NCI-H1105 (cell line): Measurements from ENCODE around the gene MGLL.
"Not testable (repeated sequence)": the region's sequence is repeated elsewhere in the genome, so short reads cannot be mapped to it uniquely, and the experiment has no call there.

Experiments
- DNase-seq: peaks from one replicate; lab custom pipeline; 2025; lab: John Stamatoyannopoulos, UW

Gene MGLL

DNA sequence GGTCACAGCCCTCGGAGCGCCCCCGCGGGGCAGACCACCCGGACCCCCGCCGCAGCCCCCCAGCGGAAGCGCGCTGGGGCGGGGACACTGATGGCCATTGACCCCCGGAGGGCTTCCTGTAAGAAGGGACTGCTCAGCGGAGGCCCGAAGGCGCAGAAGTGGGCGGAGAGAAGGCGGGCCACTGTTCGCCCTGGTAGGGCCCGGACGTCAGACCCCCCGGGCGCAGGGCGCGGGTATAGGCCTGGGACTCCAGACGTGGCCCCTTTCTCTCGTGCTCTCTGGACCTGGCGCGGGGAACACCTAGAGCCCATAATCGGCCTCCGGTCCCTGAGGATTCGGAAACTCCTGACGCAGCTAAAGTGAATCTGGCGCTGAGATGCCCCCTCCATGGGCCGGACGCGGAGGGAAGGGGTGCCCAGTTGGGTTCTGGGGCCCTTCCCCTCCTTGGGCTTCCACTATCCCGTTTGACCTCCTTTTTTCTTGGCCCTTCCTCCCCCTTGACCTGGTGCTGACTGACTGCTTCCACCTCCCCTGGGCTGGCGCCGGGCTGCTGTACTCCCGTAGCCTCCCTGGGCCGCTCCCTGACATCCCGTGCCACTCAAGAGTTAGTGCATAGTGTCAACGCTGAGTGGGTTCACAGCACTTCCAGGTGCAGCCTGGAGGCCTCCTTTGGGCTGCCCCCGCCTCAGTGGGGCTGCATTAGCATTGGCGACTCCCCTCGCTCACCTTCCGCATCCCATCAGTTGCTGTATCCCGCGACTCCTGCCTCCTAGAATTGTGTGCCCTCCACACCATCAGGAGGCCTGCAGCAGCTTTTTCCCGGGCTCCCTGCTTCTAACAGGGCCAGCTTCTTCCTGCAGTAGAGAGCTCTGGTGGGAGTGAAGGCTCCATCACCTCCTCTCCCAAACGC is 148.9 kb downstream of the MGLL start:
- peak; percentile 25 for DNase-seq

- peak; percentile 88 for DNase-seq
These were observed 149.7 kb downstream of the MGLL start, which contains the start of gene ABTB1 for GRCh38 chr3:127672429-127673190. Gene ABTB1 (plus strand): TSS chr3:127672952. CDS start chr3:127673026, 74 bp downstream.

DNA sequence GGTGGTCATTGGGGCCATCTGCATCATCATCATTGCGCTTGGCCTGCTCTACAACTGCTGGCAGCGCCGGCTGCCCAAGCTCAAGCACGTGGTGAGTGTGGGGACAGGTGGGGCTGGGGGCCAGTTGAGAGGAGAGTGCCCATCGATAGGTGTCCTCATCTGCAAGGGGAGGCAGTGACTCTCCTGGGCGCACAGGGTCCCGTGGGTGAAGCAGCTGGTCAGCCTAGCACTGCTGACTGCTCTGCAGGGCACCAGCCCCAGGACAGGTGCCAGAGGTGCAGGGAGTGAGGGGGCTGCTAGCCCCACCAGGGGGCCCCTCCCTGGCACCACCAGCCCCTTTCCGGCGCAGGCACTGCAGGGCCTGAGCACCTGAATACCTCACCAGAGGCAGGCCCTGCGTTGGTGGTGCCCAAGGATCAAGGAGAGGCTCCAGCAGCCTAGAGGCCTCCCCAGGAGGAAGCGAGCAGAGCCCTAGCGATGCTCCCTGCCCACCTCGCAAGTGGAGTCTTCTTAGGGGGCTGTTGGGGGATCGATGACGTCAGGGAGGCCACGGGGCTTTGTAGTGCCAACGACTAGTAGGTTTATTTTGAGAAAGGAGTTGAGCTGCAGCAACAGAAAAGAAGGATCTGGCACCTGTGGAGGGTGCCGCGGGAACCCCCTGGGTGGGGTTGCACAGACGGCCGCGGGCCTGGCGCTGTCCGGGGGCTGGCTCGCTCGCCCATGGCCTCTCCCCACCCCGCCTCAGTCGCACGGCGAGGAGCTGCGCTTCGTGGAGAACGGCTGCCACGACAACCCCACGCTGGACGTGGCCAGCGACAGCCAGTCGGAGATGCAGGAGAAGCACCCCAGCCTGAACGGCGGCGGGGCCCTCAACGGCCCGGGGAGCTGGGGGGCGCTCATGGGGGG is 150.5 kb downstream of the MGLL start:
- peak; percentile 26 for DNase-seq

DNA sequence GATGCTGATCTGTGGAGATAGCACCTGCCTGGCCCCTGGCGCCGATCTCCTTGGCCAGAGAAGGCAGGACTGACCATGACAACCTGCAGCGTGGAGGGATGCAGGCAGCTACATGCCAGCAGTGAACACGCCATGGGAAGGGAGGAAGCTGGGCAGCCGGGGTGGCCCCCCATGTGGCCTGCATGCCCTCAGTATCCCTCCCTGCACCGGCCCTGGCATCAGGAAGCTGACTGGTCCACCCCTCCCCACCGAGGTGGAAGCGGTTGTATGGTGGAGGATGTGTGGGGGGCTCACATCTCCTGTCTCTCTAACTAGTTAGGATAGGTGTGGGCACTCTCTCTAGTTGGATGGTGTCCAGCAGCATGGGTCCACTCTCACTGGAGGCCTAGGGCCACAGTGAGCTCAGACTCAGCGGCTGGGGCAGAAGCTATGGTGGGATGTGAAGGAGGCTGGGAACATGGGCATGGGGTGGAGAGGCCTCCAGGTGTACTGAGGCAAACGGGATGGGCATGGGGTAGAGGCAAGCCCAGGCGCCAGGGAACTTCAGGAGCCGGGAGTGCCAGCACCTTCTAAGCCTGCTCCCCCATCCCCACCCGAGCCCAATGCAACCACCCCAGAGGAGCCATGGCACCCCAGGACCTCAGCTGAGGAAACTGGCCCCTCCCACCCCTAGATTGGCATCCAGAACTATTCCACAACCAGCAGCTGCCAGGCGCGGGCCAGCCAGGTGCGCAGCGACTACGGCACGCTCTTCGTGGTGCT is 151.4 kb downstream of the MGLL start:
- no peak for DNase-seq

- no peak for DNase-seq
These were observed 152.1 kb downstream of the MGLL start for GRCh38 chr3:127670229-127670559.

DNA sequence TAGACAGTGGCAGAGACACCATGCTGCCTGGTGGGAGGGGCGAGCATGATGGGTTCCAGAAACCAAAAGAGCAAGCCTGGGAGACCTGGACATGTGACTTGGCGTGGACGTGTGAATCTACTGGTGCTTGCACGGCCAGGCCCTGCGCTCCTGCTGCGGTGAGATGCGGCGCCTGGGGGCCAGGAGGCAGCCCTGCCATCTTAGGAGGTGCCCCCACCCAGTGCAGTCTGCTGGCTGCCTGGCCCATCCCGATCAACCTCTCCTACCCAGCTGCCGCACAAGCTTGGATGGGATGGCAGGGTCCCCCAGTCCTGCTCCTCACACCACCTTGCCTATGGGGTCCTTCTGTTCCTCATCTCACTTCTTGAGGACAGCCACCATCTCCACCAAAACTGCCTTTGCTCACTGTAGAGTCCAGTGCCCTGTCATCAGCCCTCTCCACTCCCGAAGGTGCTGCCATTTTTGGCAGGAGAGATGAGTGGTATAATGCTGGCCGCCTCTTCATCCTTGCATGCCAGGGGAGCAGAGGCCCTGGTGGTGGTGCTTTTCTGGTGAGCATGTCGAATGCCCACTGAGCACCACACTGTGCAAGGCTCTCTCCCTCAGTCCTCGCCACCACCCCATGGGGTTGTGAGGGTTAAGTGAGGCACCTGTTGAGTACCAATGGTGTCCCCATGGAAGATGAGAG is 152.6 kb downstream of the MGLL start:
- DNase-seq, result no peak

DNA sequence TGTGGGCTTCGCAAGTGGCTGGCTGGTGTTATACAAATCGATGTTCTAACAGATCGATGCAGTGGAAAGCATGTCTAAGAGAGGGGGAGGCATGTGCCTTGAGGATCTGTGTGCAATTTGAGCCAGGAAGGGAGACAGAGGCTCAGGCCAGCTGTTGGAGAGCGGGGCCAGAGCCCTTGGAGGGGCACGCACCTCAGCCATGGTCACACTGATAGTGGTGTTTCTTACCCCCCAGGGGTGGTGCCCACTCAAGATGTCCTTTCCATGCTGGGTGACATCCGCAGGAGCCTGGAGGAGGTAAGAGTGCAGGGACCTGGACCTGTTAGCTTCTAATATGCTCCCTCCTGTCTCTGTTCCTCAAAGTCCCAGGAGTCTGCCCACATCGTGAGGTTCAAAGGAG is 153.4 kb downstream of the MGLL start:
- DNase-seq, result no peak

DNA sequence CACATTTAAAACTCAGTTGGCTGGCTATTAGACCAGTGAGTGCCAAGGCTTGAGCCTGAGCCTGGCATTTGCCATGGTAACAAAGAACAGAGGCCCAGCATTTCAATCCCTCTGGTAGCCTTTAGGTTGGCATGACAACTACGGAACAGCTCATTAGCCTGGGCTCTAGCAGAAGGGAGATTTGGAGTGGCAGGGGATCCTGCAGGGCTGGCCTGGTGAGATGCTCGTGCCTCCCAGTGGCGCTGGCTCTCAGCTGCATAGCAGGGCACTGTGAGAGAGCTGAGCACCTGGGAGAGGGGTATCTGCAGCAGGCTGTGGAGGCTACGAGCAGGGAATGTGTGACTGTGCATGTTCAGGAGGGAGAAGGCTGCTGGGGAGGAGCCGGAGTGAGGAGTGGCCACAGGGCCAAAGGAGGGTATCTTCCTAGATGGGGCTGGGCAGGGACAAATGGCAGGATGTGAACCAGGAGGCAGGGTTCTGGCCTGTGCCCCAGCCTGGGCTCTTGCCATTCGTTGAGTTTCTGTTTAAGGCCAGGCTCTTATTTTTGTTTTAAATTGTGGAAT is 155.1 kb downstream of the MGLL start:
- DNase-seq, result no peak

GRCh38 chr3:127666676-127667075 is 155.6 kb downstream of the MGLL start:
- no peak for DNase-seq

DNA sequence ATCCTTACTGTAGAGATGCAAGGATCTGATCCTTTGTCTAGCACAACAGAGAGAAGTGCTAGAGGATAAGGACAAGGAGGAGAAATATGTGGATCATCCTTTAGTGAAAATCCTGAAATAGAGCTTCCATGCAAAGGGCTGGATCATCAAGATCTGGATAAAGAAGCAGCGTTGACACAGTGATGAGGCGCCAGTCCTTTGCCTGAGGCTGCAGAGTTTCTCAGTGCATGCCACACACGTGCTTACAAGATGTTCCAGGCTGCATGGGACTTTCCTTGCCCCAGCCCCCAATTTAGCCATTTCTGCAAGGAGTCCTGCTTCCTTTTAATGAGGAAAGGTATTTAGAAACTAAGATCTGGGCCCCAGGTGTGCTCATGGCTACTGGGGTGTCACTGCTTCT is 156.7 kb downstream of the MGLL start:
- no peak for DNase-seq

- no peak for DNase-seq
These were observed 157.2 kb downstream of the MGLL start for GRCh38 chr3:127665165-127665564.

- DNase-seq, result no peak
These were observed 159.2 kb downstream of the MGLL start for GRCh38 chr3:127663151-127663550.

DNA sequence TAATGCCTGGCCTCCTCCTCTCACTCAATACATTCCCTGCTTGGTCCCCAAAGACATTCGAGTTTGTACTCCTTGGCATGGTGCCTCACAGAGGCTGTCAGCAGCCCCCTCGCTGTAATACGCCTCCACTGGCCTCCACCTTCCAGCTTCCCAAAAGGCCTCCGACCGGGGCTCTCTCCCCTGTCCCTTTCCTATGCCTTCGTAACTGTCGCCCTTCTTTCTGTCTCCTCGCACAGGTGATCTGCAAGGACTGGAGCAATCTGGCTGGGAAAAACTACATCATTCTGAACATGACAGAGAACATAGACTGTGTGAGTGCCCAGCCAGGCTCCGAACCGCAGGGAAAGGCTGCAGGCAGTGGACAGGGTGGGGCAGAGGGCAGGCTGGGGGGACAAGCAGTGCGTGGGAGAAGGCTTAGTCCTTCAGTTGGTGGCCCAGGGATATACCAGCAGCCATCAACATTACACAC is 160.3 kb downstream of the MGLL start:
- DNase-seq, result no peak

- no peak for DNase-seq
These were observed 160.7 kb downstream of the MGLL start for GRCh38 chr3:127661600-127661999.

DNA sequence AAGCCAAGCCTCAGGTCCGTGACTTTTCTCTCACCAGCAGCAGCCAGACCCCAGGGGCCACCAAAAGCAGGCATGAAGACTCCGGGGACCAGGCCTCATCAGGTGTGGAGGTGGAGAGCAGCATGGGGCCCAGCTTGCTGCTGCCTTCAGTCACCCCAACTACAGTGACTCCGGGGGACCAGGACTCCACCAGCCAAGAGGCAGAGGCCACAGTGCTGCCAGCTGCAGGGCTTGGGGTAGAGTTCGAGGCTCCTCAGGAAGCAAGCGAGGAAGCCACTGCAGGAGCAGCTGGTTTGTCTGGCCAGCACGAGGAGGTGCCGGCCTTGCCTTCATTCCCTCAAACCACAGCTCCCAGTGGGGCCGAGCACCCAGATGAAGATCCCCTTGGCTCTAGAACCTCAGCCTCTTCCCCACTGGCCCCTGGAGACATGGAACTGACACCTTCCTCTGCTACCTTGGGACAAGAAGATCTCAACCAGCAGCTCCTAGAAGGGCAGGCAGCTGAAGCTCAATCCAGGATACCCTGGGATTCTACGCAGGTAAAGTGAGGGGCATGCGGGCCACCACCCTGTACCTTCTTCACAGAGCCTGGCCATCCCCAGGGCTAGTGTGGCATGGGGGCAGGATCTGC is 161.6 kb downstream of the MGLL start:
- no peak for DNase-seq

DNA sequence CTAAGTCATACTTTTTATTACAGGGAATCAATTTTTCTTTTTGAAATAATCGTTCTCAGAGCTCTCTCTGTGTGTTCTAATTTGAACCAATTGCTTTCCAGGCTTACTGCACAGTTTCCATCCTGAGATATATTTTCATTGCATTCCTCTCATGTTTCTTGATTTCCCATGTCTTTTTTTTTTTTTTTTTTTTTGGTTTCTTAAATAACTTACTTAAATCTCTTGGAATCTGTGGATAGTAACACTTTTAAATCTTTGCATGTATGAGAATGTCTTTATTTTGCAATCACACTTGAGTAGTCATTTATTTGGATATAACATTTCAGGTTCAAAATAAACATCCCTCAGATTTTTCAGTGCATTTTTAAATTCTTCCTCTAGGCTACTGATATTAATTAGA is 164.1 kb downstream of the MGLL start:
- DNase-seq, result no peak

GRCh38 chr3:127656906-127657305 is 165.4 kb downstream of the MGLL start:
- no peak for DNase-seq

- DNase-seq, result no peak
These were observed 166.7 kb downstream of the MGLL start for GRCh38 chr3:127655641-127656040.

DNA sequence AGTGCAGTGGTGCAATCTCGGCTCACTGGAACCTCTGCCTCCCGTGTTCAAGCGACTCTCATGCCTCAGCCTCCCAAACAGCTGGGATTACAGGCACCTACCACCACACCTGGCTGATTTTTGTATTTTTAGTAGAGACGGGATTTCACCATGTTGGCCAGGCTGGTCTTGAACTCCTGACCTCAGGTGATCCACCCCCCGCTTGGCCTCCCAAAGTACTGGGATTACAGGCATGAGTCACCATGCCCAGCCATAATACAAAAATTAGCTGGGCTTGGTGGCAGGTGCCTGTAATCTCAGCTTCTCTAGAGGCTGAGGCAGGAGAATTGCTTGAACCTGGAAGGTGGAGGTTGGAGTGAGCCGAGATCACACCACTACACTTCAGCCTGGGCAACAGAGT is 167.3 kb downstream of the MGLL start:
- not testable (repeated sequence) for DNase-seq

- no peak for DNase-seq
These were observed 167.9 kb downstream of the MGLL start for GRCh38 chr3:127654374-127654773.
